ENCODE measurements around the gene P2RX2.

DNA sequence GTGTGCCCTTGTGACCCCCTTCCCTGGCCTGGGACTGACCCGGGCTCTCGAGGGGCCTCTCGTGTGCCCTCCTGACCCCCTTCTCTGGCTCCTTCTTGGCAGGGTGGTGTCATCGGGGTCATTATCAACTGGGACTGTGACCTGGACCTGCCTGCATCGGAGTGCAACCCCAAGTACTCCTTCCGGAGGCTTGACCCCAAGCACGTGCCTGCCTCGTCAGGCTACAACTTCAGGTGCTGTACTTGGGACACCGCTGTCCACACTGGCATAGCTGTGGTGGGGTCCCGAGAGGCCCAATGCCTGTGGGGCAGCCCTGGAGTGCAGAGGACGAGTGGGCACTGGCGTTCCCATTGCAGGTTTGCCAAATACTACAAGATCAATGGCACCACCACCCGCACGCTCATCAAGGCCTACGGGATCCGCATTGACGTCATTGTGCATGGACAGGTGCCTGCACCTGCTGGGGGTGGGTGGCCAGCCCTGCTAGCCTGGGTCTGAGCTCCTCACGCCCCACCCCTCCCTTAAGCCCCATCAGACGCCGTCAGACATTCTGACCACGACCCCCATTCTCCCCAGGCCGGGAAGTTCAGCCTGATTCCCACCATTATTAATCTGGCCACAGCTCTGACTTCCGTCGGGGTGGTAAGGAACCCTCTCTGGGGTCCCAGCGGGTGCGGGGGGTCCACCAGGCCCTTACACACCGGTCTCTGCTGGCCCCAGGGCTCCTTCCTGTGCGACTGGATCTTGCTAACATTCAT, 2.5 kb downstream of the P2RX2 start:
- TF ChIP-seq POLR2A (IDR thresholded peaks at IDR 0.05), result no peak
- TF ChIP-seq, protein P1, sequence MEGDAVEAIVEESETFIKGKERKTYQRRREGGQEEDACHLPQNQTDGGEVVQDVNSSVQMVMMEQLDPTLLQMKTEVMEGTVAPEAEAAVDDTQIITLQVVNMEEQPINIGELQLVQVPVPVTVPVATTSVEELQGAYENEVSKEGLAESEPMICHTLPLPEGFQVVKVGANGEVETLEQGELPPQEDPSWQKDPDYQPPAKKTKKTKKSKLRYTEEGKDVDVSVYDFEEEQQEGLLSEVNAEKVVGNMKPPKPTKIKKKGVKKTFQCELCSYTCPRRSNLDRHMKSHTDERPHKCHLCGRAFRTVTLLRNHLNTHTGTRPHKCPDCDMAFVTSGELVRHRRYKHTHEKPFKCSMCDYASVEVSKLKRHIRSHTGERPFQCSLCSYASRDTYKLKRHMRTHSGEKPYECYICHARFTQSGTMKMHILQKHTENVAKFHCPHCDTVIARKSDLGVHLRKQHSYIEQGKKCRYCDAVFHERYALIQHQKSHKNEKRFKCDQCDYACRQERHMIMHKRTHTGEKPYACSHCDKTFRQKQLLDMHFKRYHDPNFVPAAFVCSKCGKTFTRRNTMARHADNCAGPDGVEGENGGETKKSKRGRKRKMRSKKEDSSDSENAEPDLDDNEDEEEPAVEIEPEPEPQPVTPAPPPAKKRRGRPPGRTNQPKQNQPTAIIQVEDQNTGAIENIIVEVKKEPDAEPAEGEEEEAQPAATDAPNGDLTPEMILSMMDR (IDR thresholded peaks at IDR 0.05), result no peak
- TF ChIP-seq POLR2AphosphoS5 (IDR thresholded peaks at IDR 0.05), result no peak

All from upper lobe of left lung (tissue), 4 donors.